GM12878 (cell line): ENCODE measurements around the gene KCNG3. TPM values are rescaled to one million over a fixed set of nuclear protein-coding genes. Genes with fewer than 3 reads are reported as not detected.

Experiments
- ATAC-seq: fragments of 200-7000 bp; cut with Tn5 transposase; 3 replicates; pipeline ENCODE4 v1.9.1; 2020; ENCODE audit warnings: mild to moderate bottlenecking, moderate library complexity
- BruUV-seq: library from RNA; stranded (reverse); fragments of 400-500 nt; replicated peaks from 2 replicates; lab custom pipeline; 2021; lab: Mats Ljungman, UMichigan
- CTCF ChIA-PET: fragments of 300-600 bp; sonication (Branson Sonifier 250); formaldehyde crosslinking; extraction: SDS; loops from one replicate; lab custom pipeline; 2021; ENCODE audit warnings: inconsistent platforms; lab: Yijun Ruan, JAX
- POLR2A ChIA-PET: fragments of 350-600 bp; formaldehyde crosslinking; extraction: SDS; loops from one replicate; lab custom pipeline; 2021; ENCODE audit warnings: inconsistent platforms; lab: Charles Lee
- RAD21 ChIA-PET: fragments of 300-600 bp; sonication (Branson Sonifier 250); formaldehyde crosslinking; loops from one replicate; lab custom pipeline; 2023; ENCODE audit warnings: antibody characterized with exemption; ENCODE audit not compliant: unreplicated experiment; lab: Charles Lee
- SMC1A ChIA-PET: fragments of 300-600 bp; sonication (Branson Sonifier 250); formaldehyde crosslinking; loops from one replicate; lab custom pipeline; 2023; ENCODE audit not compliant: unreplicated experiment, uncharacterized antibody; lab: Charles Lee
- DNase-seq: peaks from one replicate; pipeline ENCODE4 v3.0.0-alpha.2; 2011; ENCODE audit warnings: low read depth, low spot score
- FAIRE-seq: peaks from 3 replicates; lab custom pipeline; 2011; peaks lifted over from hg19 to GRCh38; lab: Jason Lieb, UNC
- H2AFZ ChIP-seq: 2 replicates; pipeline ENCODE4 v1.6.0; 2011; ENCODE audit warnings: low read depth, low read length, control low read depth; ENCODE audit not compliant: control insufficient read depth
- H3K27ac ChIP-seq: 2 replicates; pipeline ENCODE4 v1.5.1; 2011; ENCODE audit warnings: control low read depth; ENCODE audit not compliant: control insufficient read depth, insufficient read depth
- H3K27me3 ChIP-seq, 2 experiments: replicated peaks in 1 of 2; 2 replicates each; pipeline versions ENCODE4 v1.6.0 to v1.6.1; 2011; ENCODE audit warnings: low read length in 1 of 2; ENCODE audit not compliant: control insufficient read depth in 2 of 2, insufficient read depth in 2 of 2
- H3K36me3 ChIP-seq, 2 experiments: 2 replicates each; pipeline ENCODE4 v1.5.1; 2011; ENCODE audit warnings: low read length in 1 of 2; ENCODE audit not compliant: control insufficient read depth in 2 of 2, insufficient read depth in 2 of 2
- H3K4me1 ChIP-seq: 2 replicates; pipeline ENCODE4 v1.6.1; 2011; ENCODE audit warnings: mild to moderate bottlenecking, low read length, moderate library complexity, mixed read lengths; ENCODE audit not compliant: control insufficient read depth, insufficient read depth
- H3K4me2 ChIP-seq: 2 replicates; pipeline ENCODE4 v1.6.0; 2011; ENCODE audit warnings: control low read depth; ENCODE audit not compliant: control insufficient read depth, insufficient read depth
- H3K4me3 ChIP-seq: fragments of 200-600 bp; sonication (generic); 2 replicates; pipeline ENCODE4 v1.5.1; 2016
- H3K79me2 ChIP-seq: 2 replicates; pipeline ENCODE4 v1.6.0; 2011; ENCODE audit warnings: low read length; ENCODE audit not compliant: control insufficient read depth, insufficient read depth
- H3K9ac ChIP-seq: 2 replicates; pipeline ENCODE4 v1.8.0; 2011; ENCODE audit warnings: low read length, control low read depth, mixed read lengths; ENCODE audit not compliant: control insufficient read depth, insufficient read depth
- H3K9me3 ChIP-seq: replicated peaks from 3 replicates; pipeline ENCODE4 v1.5.1; 2011; ENCODE audit warnings: mild to moderate bottlenecking, low read length; ENCODE audit not compliant: control insufficient read depth, insufficient read depth
- H4K20me1 ChIP-seq: 2 replicates; pipeline ENCODE4 v1.6.0; 2011; ENCODE audit not compliant: control insufficient read depth, insufficient read depth
- CBFB ChIP-seq: IDR thresholded peaks from 2 replicates; pipeline ENCODE4 v1.6.1; 2016; ENCODE audit warnings: antibody characterized with exemption, low read depth
- CREB1 ChIP-seq: IDR thresholded peaks from 2 replicates; pipeline ENCODE4 v1.6.1; 2012; ENCODE audit warnings: low read depth, mild to moderate bottlenecking, inconsistent platforms
- ESRRA ChIP-seq: IDR thresholded peaks from 2 replicates; pipeline ENCODE4 v1.6.1; 2012; ENCODE audit warnings: mild to moderate bottlenecking, low read length, improper control_type of control experiment
- NR2F1 ChIP-seq: fragments of 450-650 bp; conservative IDR thresholded peaks from 2 replicates; pipeline ENCODE4 v1.6.1; 2017; ENCODE audit warnings: mild to moderate bottlenecking
- RAD21 ChIP-seq: IDR thresholded peaks from 2 replicates; pipeline ENCODE4 v1.6.1; 2011; ENCODE audit warnings: mild to moderate bottlenecking, low read depth, low read length, moderate library complexity; ENCODE audit not compliant: insufficient read depth
- SUPT20H ChIP-seq: IDR thresholded peaks from 2 replicates; pipeline ENCODE4 v1.6.1; 2011; ENCODE audit warnings: low read depth, mild to moderate bottlenecking, low read length, moderate library complexity, borderline replicate concordance; ENCODE audit not compliant: control insufficient read depth
- ZBED1 ChIP-seq: IDR thresholded peaks from 2 replicates; pipeline ENCODE4 v1.6.1; 2016; ENCODE audit warnings: borderline replicate concordance
- WGBS: methylation state at CpG from one replicate; pipeline ENCODE4 v1.1.6; 2016; ENCODE audit warnings: low lambda C conversion rate; ENCODE audit not compliant: insufficient replicate concordance, insufficient coverage; ENCODE audit errors: missing lambda C conversion rate; 5-methylcytosine and 5-hydroxymethylcytosine counted together
- in situ Hi-C: fragments of 300-500 bp; cut with MboI; formaldehyde crosslinking; loops from 9 replicates; pipeline ENCODE4 v1.14.3; 2018; ENCODE audit warnings: mixed read lengths
- intact Hi-C: fragments of 100-400 bp; cut with micrococcal nuclease; formaldehyde crosslinking; loops from one replicate; pipeline ENCODE4 v1.14.2; 2022; ENCODE audit not compliant: unreplicated experiment
- polyA plus RNA-seq, 11 experiments: library from polyadenylated mRNA; depleted of rRNA in 4 of 11; unstranded in 6 of 11; stranded (reverse) in 5 of 11; fragments of >200 nt; fragmentation: Nextera tagmentation in 4 of 11; fragmentation: Illumina TruSeq in 1 of 11; extraction: Ambion mirVana in 4 of 11; extraction: Trizol in 1 of 11; gene quantifications; 1 replicate in 1 of 11; 2 replicates in 10 of 11; pipeline versions ENCODE4 v1.2.1 to v1.2.3, GENCODE V29; 2011 to 2016; ENCODE audit warnings: inconsistent platforms in 2 of 11, missing spikeins in 2 of 11, low read depth in 1 of 11
- total RNA-seq, 4 experiments: library from RNA; depleted of rRNA in 3 of 4; stranded (reverse); fragments of >200 nt in 3 of 4; fragmentation: Illumina TruSeq in 1 of 4; extraction: Trizol in 1 of 4; gene quantifications; 2 replicates each; pipeline versions ENCODE4 v1.2.1 to v1.2.3, GENCODE V29; 2013 to 2021
- TF ChIP-seq, protein P1 (sequence below): fragments of 150-350 bp; IDR thresholded peaks from 2 replicates; pipeline ENCODE4 v1.6.1; 2014; ENCODE audit warnings: mild to moderate bottlenecking, low read depth, low read length
- TF ChIP-seq, protein P2 (sequence below), 3 experiments: IDR thresholded peaks in 2 of 3; conservative IDR thresholded peaks in 1 of 3; 2 replicates each; pipeline ENCODE4 v1.5.1; 2011; ENCODE audit warnings: low read depth in 3 of 3, low read length in 3 of 3, mild to moderate bottlenecking in 3 of 3, control low read depth in 2 of 3, moderate library complexity in 2 of 3, inconsistent platforms in 1 of 3, mixed read lengths in 1 of 3; ENCODE audit not compliant: control insufficient read depth in 2 of 3, insufficient read depth in 1 of 3; ENCODE audit errors: extremely low read depth in 1 of 3

The KCNG3 gene
- total and polyA plus RNA-seq, 10 of the 15 experiments (the other 5 are each of a cell fraction or from before 2014, with no cell fraction given): 0.01 to 0.06 (median 0.04) TPM; not detected in 4

DNA sequence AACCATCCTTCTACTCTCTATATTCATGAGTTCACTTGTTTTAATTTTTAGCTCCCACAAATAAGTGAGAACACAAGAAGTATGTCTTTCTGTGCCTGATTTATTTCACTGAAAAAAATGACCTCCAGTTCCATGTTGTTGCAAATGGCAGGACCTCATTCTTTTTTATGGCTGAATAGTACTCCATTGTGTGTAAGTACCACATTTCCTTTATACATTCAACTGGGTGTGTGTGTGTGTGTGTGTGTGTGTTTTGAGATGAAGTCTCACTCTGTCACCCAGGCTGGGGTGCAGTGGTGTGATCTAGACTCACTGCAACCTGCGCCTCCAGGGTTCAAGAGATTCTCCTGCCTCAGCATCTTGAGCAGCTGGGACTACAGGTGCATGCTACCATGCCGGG lies 41.2 kb downstream of the KCNG3 start (continued):
- TF ChIP-seq CREB1: no peak
- no peak for TF ChIP-seq RAD21
- TF ChIP-seq NR2F1: no peak
- TF ChIP-seq, protein P1, sequence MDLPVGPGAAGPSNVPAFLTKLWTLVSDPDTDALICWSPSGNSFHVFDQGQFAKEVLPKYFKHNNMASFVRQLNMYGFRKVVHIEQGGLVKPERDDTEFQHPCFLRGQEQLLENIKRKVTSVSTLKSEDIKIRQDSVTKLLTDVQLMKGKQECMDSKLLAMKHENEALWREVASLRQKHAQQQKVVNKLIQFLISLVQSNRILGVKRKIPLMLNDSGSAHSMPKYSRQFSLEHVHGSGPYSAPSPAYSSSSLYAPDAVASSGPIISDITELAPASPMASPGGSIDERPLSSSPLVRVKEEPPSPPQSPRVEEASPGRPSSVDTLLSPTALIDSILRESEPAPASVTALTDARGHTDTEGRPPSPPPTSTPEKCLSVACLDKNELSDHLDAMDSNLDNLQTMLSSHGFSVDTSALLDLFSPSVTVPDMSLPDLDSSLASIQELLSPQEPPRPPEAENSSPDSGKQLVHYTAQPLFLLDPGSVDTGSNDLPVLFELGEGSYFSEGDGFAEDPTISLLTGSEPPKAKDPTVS: no peak
- TF ChIP-seq CBFB: no peak
- no peak for TF ChIP-seq SUPT20H
- TF ChIP-seq, protein P2, sequence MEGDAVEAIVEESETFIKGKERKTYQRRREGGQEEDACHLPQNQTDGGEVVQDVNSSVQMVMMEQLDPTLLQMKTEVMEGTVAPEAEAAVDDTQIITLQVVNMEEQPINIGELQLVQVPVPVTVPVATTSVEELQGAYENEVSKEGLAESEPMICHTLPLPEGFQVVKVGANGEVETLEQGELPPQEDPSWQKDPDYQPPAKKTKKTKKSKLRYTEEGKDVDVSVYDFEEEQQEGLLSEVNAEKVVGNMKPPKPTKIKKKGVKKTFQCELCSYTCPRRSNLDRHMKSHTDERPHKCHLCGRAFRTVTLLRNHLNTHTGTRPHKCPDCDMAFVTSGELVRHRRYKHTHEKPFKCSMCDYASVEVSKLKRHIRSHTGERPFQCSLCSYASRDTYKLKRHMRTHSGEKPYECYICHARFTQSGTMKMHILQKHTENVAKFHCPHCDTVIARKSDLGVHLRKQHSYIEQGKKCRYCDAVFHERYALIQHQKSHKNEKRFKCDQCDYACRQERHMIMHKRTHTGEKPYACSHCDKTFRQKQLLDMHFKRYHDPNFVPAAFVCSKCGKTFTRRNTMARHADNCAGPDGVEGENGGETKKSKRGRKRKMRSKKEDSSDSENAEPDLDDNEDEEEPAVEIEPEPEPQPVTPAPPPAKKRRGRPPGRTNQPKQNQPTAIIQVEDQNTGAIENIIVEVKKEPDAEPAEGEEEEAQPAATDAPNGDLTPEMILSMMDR (IDR thresholded peaks at IDR 0.05 in 2 of 3, conservative IDR thresholded peaks at IDR 0.05 in 1 of 3; ENCODE audit: control insufficient read depth in 2 of 3, extremely low read depth in 1 of 3, insufficient read depth in 1 of 3, low read depth in 3 of 3, low read length in 3 of 3): no peak
- TF ChIP-seq ZBED1: no peak

DNA sequence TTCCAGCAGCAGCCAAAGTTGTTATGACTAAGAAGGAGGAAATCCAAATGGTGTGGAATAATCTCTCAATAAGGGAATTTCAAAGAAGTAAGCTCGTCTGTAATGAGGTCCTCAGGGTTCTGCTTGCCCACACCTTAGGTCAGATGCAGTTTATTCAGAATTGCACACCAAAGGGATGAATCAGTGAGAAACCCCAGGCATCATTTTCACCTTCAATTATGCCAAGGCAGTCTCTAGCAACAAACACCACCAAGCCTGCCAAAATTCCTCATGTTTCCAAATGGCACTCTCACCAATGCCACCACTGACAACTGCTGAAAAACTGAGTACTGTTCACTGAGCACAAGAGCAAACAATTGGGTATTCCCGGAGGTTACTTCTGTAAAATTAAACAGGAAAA lies 43.6 kb downstream of the KCNG3 start:
- intact Hi-C loops (no loop called here), in situ Hi-C loops (no loop called here)
- no peak for ATAC-seq
- POLR2A ChIA-PET: no interaction called here
- SMC1A ChIA-PET: no interaction called here
- CTCF ChIA-PET: interaction anchor here (1.6 kb wide), 1 partner anchor 213 kb away, joined by 3 read pairs; no protein-coding TSS in a partner anchor
- 24% methylated on average over 2 of the region's 2 CpGs for WGBS
- Histone ChIP-seq H4K20me1 (no peaks in the 10 kb centered on the region), H3K27me3 (no peaks in the 10 kb centered on the region), H2AFZ (no peak overlapping the region), H3K4me1 (no peaks in the 10 kb centered on the region), H3K9ac (no peak overlapping the region), H3K4me3 (no peak overlapping the region), H3K4me2 (no peak overlapping the region), H3K36me3 (no peaks in the 10 kb centered on the region)
- no TSS peak for BruUV-seq
- no peak for DNase-seq
- RAD21 ChIA-PET: no interaction called here
- TF ChIP-seq ESRRA: no peak
- TF ChIP-seq, all 136 proteins: peak for 0
- no peak for FAIRE-seq
- H3K9me3 ChIP-seq: no peaks in the 10 kb centered on the region
- no peak overlapping the region for H3K27ac ChIP-seq
- no peaks in the 10 kb centered on the region for H3K79me2 ChIP-seq
